Astrocyte of the spinal cord (primary cell): Measurements from ENCODE around the gene UCP2.

ENCODE experiments used
- DNase-seq: peaks from one replicate; pipeline ENCODE4 v3.0.0; 2011; ENCODE audit warnings: low read depth, low spot score
- H3K4me3 ChIP-seq: 2 replicates; pipeline ENCODE4 v1.5.1; 2011; ENCODE audit warnings: low read depth, mild to moderate bottlenecking, low read length, moderate library complexity
- in situ Hi-C: cut with HindIII; loops from 2 replicates; pipeline ENCODE4 v1.10.0; 2017; ENCODE audit warnings: low sequenced_read_pairs
- TF ChIP-seq, protein P1 (sequence below): IDR thresholded peaks from 2 replicates; pipeline ENCODE4 v1.5.1; 2012; ENCODE audit warnings: low read depth, mild to moderate bottlenecking, low read length, inconsistent platforms

UCP2 gene

DNA sequence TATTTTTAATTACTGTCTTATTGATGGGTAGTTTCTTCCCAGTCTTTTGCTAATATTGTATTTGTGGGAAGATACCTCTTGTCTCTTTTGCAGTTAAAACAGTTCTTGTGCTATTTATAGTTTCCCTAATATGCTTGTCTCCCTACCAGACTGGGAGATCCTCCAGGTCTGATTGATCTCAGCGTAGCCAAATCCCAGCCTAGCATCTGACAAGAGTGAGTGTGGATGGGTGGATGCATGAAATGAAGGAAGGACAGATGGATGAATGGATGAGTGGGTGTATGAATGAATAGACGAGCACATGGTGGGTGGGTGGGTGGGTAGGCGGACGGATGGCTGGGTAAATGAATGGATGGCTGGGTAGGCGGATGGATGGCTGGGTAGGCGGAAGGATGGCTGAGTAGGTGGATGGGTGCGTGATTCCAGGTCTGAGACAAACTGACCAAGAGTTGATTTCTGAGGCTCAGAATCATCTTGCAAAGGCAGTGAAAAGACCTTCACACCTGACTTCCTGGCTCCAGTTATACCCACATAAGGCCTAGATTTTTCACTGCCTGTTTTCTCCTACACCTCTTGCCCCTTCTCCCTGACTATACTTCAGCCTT is 20.4 kb downstream of the UCP2 start:
- TF ChIP-seq, protein P1, sequence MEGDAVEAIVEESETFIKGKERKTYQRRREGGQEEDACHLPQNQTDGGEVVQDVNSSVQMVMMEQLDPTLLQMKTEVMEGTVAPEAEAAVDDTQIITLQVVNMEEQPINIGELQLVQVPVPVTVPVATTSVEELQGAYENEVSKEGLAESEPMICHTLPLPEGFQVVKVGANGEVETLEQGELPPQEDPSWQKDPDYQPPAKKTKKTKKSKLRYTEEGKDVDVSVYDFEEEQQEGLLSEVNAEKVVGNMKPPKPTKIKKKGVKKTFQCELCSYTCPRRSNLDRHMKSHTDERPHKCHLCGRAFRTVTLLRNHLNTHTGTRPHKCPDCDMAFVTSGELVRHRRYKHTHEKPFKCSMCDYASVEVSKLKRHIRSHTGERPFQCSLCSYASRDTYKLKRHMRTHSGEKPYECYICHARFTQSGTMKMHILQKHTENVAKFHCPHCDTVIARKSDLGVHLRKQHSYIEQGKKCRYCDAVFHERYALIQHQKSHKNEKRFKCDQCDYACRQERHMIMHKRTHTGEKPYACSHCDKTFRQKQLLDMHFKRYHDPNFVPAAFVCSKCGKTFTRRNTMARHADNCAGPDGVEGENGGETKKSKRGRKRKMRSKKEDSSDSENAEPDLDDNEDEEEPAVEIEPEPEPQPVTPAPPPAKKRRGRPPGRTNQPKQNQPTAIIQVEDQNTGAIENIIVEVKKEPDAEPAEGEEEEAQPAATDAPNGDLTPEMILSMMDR = no peak
- H3K4me3 ChIP-seq = no peak overlapping the region
- in situ Hi-C loops = no loop called here
- no peak for DNase-seq

DNA sequence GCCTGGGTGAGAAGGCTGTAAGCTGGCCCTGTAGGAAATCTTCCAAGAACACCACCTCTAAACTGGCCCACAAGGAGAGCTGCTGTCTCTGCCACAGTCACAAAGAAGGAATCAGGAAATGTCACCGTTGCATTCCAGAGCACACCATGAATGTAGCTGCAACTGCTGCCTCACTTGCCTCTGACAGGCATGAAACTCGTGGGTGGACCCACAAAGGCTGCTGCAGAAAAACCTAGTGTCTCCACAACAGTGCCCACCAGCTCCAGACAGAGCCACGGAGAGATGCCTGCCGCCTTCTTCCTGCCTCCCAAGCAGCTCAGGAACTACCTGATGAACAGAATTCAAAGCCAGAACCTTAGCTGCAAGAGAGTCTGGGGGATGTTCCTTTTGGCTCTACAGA is 21.3 kb downstream of the UCP2 start:
- TF ChIP-seq, protein P1 = no peak
- no peak for DNase-seq
- in situ Hi-C loops = no loop called here
- no peak overlapping the region for H3K4me3 ChIP-seq

DNA sequence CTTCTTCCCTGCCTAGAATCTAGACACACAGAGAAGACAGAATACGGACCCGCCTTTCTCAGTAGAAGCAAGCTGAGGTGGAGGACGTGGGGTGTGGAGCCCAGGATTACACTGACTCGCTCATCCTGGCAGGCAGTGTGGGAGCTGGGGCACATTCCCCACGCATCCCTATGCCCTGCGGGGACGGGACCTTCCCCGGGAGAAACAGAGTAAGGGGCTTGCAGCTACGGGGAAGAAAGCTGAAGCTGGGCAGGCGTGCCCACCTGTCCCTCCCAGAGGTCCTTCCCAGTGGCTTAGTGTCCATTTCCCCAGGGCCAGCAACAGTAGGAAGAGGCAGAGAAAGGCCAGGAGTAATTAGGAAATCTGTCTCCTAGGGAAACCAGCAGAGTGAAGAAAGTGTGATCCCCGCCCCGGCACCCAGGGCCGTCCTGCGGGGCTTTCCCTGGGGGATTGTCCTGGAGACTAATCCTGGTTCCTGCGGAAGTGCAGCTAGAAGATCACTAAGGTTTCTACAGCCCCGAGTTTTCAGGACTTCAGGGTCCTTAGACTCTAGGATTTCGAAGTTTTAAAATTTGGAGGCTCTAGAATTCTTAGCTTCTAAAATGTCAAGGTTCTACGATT is 24.0 kb downstream of the UCP2 start:
- DNase-seq = no peak
- TF ChIP-seq, protein P1 = no peak
- in situ Hi-C loops = no loop called here
- no peak overlapping the region for H3K4me3 ChIP-seq

DNA sequence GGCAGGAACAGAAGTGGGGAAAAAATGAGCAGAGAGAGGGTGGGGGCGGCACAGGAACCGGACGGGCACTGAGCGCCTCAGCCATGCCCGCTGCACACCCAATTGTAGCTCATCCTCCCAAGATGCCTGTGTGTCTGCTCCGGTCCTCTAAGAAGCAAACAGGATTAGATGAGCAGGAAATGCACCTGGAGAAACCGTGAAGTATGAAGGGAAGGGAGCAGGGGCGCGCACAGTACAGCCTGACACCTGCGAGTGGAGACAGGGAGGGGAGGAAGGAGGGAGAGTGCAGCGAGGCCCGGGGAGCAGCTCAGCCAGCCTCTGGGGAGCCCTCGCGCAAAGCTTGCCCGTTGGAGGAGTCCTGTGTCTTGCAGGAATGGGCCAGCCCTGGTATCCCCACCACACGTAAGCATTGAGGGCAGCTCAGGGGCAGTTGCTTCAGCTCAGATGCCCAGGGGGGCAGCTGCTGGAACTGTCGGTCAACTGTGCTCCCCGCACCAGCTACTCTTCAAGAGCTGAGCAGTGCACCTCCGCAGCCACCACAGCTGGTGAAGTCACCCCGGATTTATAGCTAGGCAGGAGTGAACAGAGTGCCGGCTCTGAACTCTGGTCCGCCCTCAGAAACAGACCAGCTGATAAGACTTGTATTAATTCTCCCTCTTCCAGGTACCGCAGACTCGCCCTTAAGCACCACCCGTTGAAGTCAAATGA is 24.8 kb downstream of the UCP2 start:
- TF ChIP-seq, protein P1 = no peak
- H3K4me3 ChIP-seq = no peak overlapping the region
- in situ Hi-C loops = no loop called here
- no peak for DNase-seq

DNA sequence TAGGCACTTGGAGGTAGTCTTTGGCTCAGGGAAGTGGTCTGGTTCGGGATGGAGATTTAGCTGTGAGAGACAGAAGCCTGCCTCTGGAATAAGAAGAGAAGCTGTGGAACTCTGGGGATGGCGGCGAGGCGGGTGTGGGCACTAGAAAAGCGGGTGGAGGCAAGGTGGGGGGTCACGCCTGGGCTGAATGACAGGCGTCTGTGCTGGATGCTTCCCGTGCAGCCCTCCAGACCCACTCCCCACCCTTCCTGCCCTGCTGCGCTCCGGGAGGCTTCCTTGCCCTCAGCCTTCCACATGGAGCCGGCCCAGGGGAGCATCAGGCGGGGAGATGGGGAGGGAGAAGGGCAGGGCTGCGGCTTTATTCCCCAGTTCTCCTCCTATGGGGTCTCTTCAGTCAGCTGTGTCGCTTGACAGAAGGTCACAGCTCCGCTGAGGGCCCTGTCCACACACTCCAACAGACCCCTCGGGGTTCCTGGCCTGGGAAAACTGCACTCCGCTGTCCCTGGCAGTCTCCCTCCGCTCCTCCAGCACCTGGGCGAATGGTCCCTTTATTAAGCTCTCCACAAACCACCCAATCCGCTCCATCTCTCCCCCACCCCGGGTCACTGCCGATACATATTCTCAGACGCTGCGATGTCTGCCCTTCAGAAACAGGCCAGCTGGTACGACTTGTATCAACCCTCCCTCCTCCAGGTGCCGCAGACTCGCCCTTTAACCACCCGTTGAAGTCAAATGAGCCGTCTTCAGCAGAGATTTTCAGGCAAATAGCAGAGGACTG is 25.6 kb downstream of the UCP2 start:
- DNase-seq = no peak
- no peak overlapping the region for H3K4me3 ChIP-seq
- in situ Hi-C loops = no loop called here
- TF ChIP-seq, protein P1 = no peak

DNA sequence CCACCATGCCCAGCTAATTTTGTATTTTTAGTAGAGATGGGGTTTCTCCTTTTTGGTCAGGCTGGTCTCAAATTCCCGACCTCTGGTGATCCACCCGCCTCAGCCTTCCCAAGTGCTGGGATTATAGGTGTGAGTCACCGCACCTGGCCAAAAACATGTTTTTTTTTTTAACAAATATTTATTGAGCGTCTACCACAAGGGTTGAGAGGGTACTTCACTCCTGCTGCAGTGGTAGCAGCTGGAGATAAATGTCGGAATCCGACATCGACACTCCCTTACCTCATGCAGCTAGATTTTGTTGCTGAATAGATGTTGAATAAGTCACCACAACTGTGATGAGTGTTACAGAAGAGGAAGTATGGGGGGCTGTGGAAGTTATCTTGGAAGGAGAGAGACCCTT is 30.8 kb downstream of the UCP2 start:
- in situ Hi-C loops = no loop called here
- TF ChIP-seq, protein P1 = no peak

More for the DNA sequence above, 30.8 kb downstream of the UCP2 start:
- DNase-seq = no peak
- no peak overlapping the region for H3K4me3 ChIP-seq
